HG03342 (cell line): ENCODE measurements around the gene ZBTB20.

Experiments used
- ATAC-seq: cut with Tn5 transposase; IDR thresholded peaks from one replicate; pipeline ENCODE4 v1.9.1; 2021; ENCODE audit warnings: mild to moderate bottlenecking, moderate library complexity; ENCODE audit not compliant: unreplicated experiment

ZBTB20 gene

DNA sequence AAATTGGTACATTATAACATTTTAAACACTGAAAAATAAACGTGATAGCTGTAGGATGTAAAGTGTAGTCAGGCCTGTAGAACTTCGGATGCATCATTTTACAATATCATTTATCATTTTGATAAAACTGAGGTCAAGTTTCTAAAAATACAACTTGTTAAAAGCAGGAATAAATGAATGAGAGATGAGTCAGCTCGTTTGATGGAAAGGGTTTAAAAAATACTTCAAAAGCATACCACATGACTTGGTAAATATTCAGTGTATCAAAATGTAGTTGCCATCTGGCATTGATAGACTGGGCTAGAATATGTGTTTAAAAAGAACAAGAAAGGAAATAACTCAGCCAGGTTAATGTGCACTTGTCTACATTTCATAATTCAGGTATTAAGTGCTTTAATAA is 496.3 kb downstream of the ZBTB20 start:
- ATAC-seq = no peak

DNA sequence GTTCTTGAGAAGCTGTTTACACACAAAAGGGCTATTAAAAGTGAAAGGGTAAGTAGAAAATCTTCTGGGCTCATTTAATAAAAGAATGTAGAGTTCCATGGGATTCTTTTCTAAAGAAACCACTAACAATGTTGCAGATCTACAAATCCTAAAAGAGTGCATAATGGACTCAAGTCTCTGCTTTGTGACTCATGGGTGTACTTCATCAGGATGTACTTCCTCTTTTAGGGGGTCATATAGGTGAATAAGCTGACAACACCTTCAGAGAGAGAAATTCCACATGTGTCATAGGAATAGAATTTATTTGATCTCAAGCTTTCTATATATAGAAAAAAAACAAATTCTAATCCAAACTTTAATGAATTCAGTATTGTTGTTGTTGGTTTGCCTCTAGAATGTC is 497.8 kb downstream of the ZBTB20 start:
- ATAC-seq = no peak

DNA sequence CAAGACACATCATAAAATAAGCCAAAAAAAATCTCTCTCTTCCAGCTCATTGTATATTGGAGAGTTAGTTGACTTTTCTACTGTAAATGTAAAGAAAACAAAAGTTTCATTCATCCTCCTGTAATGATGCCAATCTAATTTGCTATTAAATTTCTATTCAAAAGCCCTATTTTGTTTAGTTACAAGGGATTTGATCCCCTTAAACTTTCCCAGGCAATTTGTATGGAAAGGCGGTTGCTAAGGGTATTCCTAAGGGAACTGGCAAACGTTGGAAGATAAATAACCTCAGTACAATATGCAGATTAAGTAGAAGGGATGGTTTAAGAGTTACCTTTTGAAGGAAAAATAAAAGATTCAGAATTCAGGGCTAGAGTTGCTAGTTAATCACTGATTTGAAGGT is 500.6 kb downstream of the ZBTB20 start:
- no peak for ATAC-seq

DNA sequence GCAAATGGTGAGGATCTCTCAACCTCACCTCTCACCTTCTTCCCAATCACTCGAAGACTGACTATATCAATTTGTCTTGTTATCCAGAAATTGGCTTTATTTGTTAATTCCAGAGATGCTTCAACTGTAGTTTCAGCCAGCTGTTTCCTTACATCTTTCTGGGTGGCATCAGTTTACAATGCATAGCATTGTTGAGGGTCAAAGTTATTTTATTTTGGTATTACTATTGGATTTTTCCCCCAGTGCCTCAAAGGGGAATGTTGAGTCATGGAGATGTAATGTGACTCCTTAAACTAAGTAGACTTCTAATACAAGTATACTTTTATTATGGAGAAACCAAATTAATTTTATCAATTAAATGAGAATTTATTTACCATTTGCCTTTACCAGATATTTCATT is 501.7 kb downstream of the ZBTB20 start:
- no peak for ATAC-seq

DNA sequence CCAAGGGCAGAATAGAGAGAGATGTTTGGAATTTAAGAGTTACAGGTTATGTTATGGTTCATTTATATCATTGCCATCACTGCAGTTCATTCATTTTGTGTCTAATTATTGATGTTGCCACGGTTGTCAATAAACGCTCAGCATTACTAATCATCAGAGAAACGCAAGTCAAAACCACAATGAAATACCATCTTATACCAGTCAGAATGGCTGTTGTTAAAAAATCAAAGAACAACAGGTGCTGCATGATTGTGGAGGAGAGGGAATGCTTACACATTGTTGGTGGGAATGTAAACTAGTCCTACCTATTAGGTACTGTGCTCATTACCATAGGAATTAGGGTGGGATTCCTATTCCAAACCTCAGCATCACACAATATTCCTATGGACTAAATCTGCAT is 502.7 kb downstream of the ZBTB20 start:
- no peak for ATAC-seq

DNA sequence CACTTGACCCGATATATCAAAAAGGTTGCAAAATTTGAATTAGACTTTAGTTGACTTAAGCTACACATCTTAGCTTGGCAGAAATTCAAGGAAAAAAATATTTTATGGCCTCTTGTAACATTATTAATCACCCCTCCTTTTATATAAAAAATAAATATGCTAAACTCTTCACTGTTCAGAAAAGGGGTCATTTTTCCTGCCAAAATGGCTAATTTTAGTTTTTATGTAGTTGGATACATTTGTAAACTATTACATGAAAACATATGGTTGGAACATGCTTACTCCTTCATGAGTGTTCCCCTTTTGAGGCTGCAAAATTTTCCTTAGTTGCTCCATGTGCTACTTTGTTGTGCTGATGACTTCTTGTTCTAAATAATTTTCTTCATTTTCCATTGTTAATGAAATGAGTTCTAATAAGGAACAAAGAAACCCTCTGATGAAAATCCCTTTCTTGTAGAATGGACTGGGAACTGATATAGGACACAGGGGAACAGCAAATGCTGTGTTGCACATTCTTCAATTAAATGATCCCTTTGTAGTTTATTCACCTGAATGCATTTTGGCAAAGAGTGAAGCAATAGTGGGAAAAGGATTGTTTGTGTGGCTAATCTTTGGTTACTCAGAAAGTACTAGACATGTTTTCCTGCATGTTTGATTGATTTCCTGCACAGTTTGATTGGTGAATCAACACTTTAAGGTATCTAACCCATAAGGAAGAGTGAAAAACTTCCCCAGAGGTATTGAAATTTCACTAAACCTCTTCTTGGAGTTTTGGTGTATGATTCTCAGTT is 503.9 kb downstream of the ZBTB20 start:
- ATAC-seq = no peak

DNA sequence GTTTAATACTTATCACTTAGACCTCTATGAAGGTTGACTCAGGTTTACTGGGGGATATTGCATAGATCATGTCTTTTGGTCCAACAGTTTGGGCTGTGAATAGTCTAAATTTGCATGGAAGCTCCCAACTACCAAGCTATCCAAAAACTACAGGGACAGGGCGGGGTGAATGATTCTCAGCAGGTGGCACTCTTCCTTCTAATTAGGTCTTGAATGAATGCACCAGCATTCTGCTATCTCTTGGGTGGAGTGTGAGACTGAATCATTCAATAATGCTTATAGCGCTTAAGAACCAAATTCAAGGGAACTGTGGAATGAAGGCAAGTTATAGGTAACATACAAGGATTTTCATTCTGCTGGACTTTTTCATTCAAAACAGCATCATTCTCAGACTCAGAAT is 507.0 kb downstream of the ZBTB20 start:
- no peak for ATAC-seq

DNA sequence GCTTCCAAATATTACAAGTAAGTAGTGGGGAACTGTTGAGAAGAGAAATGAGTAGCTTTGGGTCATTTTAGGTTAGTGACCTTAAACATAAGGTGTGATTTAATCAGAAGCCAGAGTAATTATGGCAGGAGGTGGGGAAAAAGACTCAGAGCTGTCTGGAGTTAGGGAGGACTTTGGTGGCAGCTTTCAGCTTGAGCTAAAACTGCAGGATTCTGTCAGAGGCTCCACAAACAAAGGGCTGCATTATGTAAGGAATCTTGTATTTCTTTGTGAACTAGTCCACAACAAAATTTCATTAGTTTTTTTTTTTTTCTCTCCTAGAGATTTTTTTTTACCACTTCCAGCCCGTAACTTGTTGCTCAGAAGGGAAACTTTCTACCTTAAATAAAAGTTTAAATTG is 507.9 kb downstream of the ZBTB20 start:
- no peak for ATAC-seq

DNA sequence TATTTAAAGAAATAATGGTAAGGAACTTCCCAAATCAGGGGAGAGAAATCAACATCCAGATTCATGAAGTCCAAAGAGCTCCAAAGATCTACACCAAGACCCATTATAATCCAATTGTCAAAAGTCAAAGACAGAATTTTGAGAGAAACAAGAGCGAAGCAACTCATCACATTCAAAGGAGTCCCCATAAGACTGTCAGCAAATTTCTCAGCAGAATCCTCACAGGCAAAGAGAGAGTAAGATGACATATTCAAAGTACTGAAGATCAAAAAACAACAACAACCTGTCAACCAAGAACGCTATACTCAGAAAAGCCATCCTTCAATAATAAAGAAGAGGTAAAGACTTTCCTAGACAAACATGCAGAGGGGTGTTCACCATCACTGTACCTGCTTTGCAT is 511.2 kb downstream of the ZBTB20 start:
- ATAC-seq = no peak

DNA sequence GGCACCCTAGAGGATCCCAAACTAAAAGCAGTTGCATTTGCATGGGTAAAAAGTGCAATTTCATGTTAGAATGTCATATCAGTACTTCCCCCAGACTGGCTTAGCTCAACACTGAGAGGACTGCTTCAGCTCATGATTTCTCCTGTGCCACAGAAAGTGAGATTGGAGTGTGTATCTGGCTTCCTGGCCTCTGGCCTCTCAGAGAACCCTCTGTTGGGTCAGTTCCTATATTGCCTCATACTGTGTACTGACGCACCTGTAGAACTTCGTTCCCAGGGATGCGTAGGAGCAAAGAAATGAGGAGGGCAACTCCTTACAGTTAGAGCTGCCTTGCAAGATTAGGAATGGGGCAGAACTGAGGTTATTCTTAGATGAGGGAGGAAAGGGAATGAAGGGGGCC is 512.5 kb downstream of the ZBTB20 start:
- no peak for ATAC-seq

DNA sequence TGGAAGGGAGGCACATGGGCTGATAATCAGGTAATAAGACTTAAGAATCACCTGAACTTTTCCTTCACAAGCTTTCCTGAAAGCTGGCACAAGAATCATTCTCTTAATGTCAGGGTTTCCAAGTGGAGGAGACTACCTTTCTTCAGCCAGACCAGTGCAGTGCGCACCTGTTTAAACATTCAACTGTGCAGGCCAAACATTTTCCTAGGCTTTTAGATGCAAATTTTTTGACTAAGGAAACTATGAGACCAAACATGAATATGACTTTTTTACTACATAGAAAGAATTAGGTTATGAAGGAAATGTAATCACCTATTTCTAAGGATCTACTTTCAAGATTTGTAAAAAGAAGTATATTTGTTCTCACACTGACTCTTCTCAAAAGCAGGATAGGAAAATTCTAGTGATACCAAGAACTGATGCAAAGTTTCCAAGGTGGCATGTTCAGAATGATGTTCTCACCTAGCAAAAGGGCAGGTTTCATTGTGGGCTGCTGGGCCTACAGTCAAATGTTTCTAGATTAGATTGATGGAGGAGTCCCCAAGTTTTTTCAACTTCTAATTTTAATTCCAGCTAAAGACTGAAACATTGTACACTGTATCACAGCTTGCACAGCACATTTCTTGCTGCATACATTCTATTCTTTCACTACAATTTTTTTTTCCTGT is 514.2 kb downstream of the ZBTB20 start:
- ATAC-seq = no peak

DNA sequence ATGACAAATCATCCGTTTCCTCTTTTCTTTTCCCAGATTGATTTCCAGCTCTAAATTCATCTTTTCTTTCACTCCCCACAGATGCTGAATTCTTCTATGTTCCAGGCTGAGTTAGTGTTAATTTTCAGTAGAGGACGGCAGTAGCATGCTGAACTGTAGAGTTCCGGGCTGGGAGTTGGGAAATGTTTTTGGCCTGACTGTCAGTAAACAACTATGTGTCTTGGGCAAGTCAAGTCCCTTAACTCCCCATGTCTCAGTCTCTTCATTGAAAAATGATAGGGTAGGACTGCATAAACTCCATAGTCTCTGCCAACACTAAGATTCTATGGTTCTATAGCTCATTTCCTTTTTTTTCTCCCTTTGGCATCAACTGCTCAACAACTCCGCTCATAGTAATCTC is 519.3 kb downstream of the ZBTB20 start:
- ATAC-seq = no peak

DNA sequence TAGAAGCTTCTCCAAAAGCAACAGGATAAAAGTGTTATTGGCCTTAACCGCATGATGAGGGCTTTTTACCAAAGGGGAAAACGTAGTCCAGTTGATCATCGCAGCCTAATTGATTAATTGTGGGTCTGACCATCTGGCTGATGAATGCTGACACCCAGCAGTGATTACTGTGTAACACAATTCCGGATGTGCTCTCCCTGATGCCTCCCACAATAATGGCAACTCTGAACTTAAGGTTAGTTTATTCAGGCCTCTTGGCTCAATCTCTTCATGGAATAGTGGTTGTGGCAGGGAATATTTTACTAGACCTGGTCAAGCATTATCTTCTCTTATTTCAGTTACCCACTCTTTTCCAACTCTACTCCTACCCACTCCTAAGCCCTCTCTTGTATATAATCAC is 520.3 kb downstream of the ZBTB20 start:
- ATAC-seq = no peak

DNA sequence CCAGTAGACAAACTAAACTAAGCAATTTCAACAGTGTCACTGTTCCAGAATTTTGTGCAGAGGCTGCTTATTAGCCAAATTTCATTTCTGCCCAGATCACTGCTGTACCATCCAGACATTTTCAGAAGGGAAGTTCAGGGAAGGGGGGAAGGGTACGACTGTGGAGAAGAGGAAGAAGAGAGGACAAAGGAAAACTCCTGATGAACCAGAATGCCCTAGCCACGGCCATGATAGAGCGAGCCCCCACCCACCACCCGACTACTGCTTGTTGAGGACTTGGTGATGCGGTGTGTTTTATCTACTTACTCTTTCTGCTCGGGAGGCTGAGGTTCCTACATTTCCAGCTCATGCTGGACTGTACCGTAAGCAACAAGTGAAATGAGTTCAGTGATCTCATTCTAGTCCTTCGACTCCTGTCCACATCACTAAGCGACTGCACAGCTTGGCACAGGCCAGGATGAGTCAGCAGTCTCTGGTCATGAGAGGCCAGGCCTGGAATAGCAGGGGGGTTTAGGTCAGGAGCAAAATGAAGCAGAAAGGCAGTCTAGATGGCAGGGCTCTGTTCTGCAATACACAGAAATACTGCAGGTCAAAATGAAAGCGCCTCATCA is 522.4 kb downstream of the ZBTB20 start:
- no peak for ATAC-seq

DNA sequence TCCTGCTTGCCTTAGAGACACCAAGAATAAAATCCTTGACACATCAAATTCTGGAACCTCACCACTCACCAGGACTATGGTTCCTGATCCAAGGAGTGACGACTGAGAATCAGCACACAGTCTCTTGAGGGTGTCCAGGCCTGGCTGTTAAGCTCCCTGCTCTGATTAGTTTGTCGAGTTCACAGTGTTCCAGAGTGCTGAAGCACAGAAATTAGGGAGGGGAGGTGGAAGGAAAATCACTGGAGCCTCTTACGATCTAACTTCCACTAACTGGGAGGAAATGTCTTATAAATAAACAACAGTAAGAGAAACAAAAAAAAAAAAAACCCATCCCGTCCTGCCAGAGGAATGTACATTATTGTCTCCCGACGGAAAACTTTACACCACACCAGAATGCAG is 523.0 kb downstream of the ZBTB20 start:
- ATAC-seq = no peak

DNA sequence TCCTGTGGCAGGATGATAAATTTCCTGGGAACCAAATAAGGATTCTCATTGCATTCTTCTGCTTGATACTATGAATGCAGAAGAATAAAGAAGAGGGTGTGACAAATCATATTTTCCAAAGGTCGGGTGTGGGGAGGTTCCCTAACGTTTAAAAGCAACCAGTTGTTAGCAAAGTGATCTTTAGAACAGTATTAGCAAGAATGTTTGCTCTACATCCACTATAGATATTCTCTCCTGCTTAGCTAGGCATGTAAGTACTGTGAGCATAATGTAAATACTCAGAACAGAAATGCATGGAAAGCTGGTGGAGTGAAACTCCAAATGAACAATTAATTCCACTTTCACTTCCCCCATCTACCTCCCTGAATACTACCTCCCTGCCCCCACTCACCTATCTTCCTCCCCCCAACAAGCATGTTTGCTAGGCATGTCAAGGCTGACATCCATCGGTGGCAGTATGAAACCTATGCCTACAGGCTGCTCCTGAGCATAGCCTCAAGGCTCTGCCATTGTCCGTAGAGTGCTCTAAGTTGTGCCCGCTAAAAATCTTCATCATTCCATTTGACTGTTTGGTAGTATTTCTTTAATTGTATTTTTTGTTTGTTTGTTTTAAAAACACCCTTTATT is 523.6 kb downstream of the ZBTB20 start:
- no peak for ATAC-seq

DNA sequence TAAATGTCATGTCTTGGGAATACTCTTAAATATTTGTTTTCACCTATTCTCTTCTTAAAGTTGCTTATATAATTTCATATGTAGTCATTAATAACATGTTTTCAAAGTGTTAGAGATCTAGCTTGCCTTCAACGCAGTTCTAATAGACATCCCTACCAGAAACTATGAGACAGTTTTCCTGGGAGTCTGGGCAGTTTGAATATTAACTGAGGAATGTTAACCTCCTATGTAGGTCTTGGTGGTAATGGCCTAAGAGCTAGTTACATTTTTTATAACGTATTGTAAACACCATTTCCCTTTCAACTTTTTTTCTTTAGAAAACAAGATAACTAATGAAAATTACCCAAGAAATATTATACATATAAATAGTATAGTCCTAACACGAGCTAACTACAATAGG is 525.1 kb downstream of the ZBTB20 start:
- ATAC-seq = no peak

DNA sequence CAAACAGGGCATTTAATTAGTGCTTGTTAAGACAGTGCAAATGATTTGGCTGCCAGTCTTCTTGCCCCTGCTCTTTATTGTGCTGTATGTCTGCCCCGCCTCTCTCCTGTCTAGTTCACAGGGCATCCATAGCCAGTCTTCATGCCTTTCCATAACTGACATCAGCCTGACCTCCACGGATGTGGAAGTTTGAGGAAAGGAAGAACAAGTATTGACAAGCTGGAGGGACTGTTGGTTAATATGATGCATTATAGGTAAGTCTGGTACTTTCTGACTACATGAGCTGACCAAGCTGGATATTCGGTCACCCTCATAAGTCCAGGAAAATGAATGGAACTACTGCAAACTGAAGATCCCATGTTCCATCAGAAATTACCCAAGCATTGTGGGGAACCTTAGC is 527.3 kb downstream of the ZBTB20 start:
- ATAC-seq = no peak

DNA sequence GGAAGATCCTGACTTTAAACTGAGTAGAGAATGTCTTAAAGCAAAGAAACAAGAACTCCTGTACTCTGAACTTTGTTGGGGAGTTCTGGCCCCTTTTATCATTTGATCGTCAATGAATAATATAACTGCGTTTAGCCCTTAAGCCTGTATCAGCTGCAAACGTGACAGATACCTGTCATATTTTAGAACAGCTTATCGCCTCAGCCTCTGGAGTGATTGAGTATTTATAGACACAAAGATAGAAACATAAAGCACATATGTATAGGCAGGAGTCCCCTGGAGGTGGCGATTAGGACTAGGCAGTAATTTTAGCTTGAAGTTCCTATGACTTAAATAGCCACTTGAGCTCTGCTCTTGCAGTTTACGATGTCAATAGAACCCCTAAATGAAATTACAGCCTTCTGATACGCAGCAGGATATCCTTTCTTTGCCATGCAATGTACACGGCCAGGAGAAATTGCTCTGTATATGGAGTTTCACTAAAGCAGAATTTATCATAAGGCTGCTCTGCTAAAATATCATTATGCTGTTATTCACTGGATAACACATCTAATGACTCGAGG is 531.5 kb downstream of the ZBTB20 start:
- no peak for ATAC-seq

DNA sequence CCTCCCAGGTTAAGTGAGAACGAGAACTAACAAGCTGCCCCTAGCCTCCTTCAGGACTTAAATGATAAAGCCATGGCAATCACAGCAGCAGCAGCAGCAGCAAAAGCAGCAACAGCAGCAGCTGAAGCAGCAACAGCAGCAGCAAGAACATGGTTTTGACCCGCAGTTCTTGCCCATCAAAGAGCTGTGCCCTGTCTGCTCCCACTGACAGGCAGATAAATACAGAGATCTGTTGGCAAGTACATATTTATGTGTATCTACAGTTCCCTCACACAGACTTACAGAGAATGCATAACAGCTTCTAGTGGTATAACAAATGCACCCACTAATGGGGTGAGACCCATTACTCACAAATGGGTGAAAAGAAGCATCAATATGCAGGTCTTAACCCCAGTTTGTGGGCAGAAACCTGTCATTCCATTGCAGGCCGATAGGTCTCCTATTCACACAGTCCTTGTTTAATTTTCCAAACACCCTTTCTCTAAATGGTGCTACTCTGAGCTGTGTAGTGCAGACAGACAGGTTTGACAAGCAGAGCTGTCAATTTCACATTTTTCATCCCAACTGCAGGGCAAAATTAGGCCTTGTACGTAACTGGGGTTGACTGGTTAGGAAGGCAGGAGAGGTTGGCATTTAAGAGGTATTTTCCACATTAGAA is 537.0 kb downstream of the ZBTB20 start:
- no peak for ATAC-seq

DNA sequence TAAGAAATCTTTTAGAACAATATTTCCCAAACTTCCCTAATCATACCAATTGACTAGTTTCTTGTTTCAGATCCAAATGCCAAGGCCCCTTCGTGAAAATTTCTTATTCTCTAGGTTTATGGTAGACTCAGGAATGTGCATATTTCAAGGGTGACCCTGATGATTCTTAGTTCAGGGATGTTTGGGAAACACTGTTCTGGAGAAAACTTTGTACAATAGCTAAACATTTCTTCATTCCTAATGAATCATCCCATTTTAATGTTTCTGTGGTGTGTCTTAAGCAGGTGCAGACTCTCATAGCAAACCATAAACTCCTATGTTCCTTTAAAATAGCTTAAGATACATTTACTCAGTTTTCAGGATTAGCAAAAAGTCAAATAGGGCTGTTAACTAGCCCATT is 538.8 kb downstream of the ZBTB20 start:
- ATAC-seq = no peak
